ENCODE measurements around the gene CHML.

- TF ChIP-seq GATA3 (IDR thresholded peaks at IDR 0.05; ENCODE audit: low read depth, low read length) (no peak), GATA2 (IDR thresholded peaks at IDR 0.05; ENCODE audit: low read depth, low read length) (no peak)
Observed at GRCh38 chr1:241688940-241689368, 48.8 kb upstream of the CHML start.
